AG04449 (cell line): ENCODE measurements around the gene KSR1.
"Not testable (repeated sequence)": the region's sequence is repeated elsewhere in the genome, so short reads cannot be mapped to it uniquely, and the experiment has no call there.

ENCODE experiments used
- CTCF ChIA-PET: fragments of 350-600 bp; formaldehyde crosslinking; extraction: SDS; loops from one replicate; lab custom pipeline; 2021; ENCODE audit warnings: antibody characterized with exemption; lab: Yijun Ruan, JAX
- POLR2A ChIA-PET: fragments of 400-600, 350-600 bp; formaldehyde crosslinking; extraction: SDS; loops from one replicate; lab custom pipeline; 2020; ENCODE audit warnings: antibody characterized with exemption, inconsistent platforms; lab: Yijun Ruan, JAX
- DNase-seq: peaks from one replicate; pipeline ENCODE4 v3.0.0-alpha.2; 2010; ENCODE audit warnings: low read depth, low spot score
- H3K4me3 ChIP-seq: 2 replicates; pipeline ENCODE4 v1.5.1; 2011; ENCODE audit warnings: low read depth, mild to moderate bottlenecking, control low read depth, low read length
- TF ChIP-seq, protein P1 (sequence below): IDR thresholded peaks from one replicate; pipeline ENCODE4 v1.5.1; 2011; ENCODE audit warnings: mild to moderate bottlenecking, moderate library complexity, low read length, control low read depth, inconsistent platforms; ENCODE audit not compliant: insufficient read depth; ENCODE audit errors: missing control alignments

KSR1 gene

DNA sequence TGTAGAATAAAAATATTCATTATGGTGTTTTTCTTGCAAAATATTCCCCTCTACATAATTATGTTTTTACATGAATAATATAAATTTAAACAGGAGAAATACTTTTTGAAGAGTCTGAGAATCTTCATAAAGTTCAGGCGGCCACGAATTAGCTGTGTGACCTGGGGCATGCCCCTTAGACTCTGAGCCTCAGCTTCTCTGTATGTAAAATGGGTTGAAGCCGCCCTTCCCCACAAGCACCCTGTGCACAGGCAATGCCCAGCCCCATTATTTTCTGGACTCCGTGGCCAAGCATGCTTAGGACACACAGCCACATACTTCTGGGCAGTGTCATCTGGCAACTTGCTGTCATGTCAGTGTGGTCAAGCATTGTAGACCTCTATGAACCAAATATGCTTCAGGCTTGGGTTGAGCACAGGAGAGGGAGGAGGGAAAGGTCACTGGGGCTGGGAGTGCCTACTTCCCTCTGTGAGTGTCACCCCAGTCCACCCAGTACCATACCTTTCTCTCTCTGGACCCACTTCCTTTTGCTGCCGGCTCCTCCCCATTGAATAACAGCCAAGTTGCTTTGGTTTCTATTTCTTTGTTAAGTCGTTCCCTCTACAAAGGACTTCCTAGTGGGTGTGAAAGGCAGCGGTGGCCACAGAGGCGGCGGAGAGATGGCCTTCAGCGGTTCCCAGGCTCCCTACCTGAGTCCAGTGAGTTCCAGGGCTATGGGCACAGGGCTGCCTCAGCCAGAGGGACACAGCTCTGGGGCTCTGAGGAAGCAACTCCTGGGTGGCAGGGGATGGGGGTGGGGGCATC is 174.6 kb downstream of the KSR1 start, which contains the start of gene LGALS9:
Gene LGALS9, plus strand, starts transcription at position 582 of the 804 bp plus-strand sequence. Its CDS starts 78 bp downstream, at position 660.
- no peak within 1 kb of the TSS for H3K4me3 ChIP-seq
- TF ChIP-seq, protein P1, sequence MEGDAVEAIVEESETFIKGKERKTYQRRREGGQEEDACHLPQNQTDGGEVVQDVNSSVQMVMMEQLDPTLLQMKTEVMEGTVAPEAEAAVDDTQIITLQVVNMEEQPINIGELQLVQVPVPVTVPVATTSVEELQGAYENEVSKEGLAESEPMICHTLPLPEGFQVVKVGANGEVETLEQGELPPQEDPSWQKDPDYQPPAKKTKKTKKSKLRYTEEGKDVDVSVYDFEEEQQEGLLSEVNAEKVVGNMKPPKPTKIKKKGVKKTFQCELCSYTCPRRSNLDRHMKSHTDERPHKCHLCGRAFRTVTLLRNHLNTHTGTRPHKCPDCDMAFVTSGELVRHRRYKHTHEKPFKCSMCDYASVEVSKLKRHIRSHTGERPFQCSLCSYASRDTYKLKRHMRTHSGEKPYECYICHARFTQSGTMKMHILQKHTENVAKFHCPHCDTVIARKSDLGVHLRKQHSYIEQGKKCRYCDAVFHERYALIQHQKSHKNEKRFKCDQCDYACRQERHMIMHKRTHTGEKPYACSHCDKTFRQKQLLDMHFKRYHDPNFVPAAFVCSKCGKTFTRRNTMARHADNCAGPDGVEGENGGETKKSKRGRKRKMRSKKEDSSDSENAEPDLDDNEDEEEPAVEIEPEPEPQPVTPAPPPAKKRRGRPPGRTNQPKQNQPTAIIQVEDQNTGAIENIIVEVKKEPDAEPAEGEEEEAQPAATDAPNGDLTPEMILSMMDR = no peak
- no peak for DNase-seq
- ChIA-PET CTCF (interaction anchor here (1.3 to 4.8 kb wide), 2 partner anchors 21 kb away, joined by 3 to 28 read pairs; no protein-coding TSS in a partner anchor), POLR2A (no interaction called here)

DNA sequence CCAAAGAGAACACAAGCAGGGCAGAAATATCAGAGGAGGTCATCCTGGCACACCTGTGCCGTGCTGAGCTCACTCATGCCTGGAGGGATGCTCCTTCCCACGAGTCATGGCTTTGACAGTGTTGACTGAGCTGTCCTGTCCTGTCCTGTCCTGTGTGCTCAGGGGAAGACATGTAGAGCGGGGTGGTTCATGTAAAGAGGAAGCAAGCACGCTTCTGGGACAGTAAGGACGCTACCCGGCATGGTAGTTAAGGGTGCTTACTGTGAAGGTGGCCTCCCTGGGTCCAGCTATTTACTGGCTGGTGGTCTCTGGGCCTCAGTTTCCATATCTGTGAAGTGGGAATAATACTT is 175.1 kb downstream of the KSR1 start:
- ChIA-PET POLR2A (no interaction called here), CTCF (interaction anchor here (4.8 kb wide), 1 partner anchor 20 kb away, joined by 28 read pairs; no protein-coding TSS in a partner anchor)
- no peak for DNase-seq
- no peak overlapping the region for H3K4me3 ChIP-seq
- TF ChIP-seq, protein P1 = no peak

DNA sequence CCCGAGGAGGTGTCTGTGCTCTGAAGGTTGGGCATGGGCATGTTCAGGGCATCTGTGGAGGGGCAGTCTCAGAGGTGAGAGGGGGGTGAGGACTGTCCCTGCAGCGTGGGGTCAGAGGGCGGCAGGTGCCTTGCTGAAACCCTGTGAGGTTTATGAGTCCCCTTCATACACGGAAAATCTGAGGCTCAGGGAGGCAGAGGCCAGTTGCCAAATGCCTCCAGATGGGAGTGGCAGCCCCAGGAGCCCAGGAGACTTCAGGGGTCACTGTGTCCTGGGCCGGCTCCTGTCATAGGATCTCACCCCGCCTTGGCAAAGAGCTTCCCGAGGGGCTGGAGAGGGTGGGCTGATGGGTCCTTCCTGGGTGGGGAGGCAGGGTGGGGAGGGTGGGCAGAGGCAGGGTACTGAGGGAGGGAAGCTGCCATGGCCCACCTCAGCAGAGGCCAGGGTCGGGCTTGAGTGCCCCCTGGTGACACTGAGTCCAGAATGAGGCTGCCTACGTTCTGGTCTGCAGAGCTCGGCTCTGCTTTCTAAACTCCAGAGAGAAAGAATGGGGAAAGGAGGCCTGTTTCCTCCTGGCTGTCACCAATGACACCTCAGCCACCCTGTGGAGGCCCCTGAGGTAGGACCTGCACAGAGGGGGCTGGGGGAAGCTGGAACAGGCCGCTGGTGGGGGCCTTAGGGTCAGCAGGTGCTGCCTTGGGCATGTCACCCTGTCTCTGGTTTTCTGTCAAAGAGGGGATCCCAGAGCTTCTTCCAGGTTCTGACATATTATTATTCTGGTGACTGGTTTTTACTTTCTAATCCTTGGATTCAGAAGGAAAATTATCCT is 175.9 kb downstream of the KSR1 start:
- no peak overlapping the region for H3K4me3 ChIP-seq
- TF ChIP-seq, protein P1 = no peak
- CTCF ChIA-PET = interaction anchor here (0.9 to 4.8 kb wide), 5 partner anchors 16 to 278 kb away, joined by 3 to 28 read pairs (median 6); no protein-coding TSS in a partner anchor
- DNase-seq = no peak
- POLR2A ChIA-PET = no interaction called here

DNA sequence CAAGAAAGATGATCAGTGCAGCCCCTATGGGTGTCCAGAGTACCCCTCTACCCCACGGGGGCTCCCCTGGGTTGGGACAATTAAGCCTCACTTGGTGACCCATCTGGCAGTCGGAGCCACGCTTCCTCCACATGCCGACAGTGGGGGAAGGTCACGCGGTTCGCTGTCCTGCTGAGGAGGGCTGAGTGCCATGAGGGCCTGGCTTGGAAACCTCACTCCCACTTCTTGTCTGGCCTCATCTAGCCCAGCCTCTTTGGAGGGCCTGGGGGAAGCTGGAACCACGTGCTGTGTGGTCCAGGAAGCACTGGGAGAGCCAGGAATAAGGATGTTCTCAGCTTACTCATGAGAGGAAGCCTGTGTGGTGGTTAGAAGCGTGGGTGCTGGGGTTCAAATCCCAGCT is 176.5 kb downstream of the KSR1 start:
- CTCF ChIA-PET = interaction anchor here (0.9 to 4.8 kb wide), 7 partner anchors 16 to 279 kb away, joined by 3 to 28 read pairs (median 6); no protein-coding TSS in a partner anchor
- POLR2A ChIA-PET, DNase-seq, H3K4me3 ChIP-seq: not testable (repeated sequence)

DNA sequence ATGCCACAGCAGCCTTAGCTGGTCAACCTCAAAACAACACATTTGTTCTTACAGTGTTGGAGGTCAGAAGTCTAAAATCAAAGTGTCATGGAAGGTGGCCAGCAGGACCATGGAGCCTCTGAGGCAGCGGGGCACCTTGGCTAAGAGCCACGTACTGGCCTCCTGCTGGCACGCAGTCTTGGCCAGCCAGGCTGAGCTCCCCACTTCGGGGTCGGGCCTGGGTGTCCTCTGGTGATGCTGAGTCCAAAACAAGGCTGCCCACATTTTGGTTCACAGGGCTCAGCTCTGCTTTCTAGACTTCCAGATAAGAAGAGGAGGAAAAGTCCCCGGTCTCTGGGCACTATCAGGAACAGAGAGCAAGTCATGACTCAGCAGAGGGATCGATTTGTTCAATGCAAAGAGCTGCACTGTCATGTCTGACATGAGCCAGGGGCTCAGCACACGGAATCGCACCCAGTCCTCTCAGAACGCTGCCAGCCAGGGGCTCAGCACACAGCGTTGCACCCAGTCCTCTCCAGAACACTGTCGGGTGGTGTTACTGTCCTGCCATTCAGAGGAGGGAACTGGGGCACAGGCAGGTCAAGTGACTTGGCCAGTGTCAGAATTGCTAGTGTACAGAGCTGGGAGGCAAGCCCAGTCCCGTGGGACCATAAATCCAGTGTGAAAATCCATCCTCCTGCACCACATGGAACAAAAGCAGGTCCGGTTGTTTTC is 177.2 kb downstream of the KSR1 start:
- no peak for DNase-seq
- TF ChIP-seq, protein P1 = no peak
- H3K4me3 ChIP-seq = no peak overlapping the region
- ChIA-PET POLR2A (no interaction called here), CTCF (interaction anchor here (0.9 to 4.8 kb wide), 7 partner anchors 15 to 279 kb away, joined by 3 to 28 read pairs (median 6); no protein-coding TSS in a partner anchor)

DNA sequence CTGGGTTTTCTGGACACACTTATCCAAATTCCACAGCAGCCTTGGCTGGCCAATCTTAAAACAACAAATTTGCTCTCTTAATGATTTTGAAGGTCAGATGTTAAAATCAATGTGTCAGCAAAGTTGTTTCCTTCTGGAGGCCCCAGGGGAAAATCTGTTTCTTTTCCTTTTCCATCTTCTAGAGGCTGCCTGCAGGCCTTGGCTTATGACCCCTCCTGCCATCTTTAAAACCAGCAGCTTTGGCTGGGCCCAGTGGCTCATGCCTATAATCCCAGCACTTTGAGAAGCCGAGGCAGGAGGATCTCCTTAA is 177.7 kb downstream of the KSR1 start:
- ChIA-PET CTCF (interaction anchor here (1.1 to 4.8 kb wide), 5 partner anchors 14 to 33 kb away, joined by 4 to 28 read pairs (median 8); no protein-coding TSS in a partner anchor), POLR2A (no interaction called here)
- no peak for DNase-seq
- TF ChIP-seq, protein P1 = no peak
- no peak overlapping the region for H3K4me3 ChIP-seq
